Mesendoderm (in vitro differentiated cells): ENCODE results near the gene YKT6.
A peak's percentile ranks its signal among the peaks of the same experiment; 100 is the strongest.

Source experiments
- DNase-seq: peaks from one replicate; pipeline ENCODE4 v3.0.0; 2013
- H2AK5ac ChIP-seq: 2 replicates; pipeline ENCODE4 v1.6.1; 2013; ENCODE audit warnings: low read length, inconsistent platforms
- H2BK120ac ChIP-seq: 2 replicates; pipeline ENCODE4 v1.6.1; 2013; ENCODE audit warnings: low read depth, mild to moderate bottlenecking, low read length, moderate library complexity, mixed read lengths
- H2BK15ac ChIP-seq: replicated peaks from 2 replicates; pipeline ENCODE4 v1.6.1; 2013; ENCODE audit warnings: low read depth, mild to moderate bottlenecking, moderate library complexity
- H2BK5ac ChIP-seq: 2 replicates; pipeline ENCODE4 v1.6.1; 2013; ENCODE audit warnings: low read length, inconsistent platforms
- H3K18ac ChIP-seq: 2 replicates; pipeline ENCODE4 v1.6.1; 2013; ENCODE audit warnings: mild to moderate bottlenecking, low read length, mixed read lengths
- H3K23ac ChIP-seq: one replicate; pipeline ENCODE4 v1.6.1; 2013; ENCODE audit warnings: low read length
- H3K27ac ChIP-seq: 2 replicates; pipeline ENCODE4 v1.5.1; 2013; ENCODE audit warnings: low read depth, mild to moderate bottlenecking, inconsistent platforms, low read length, moderate library complexity
- H3K27me3 ChIP-seq: 2 replicates; pipeline ENCODE4 v1.6.1; 2013; ENCODE audit warnings: low read length, control low read depth, mild to moderate bottlenecking, inconsistent platforms; ENCODE audit not compliant: insufficient read depth, poor library complexity
- H3K36me3 ChIP-seq: 2 replicates; pipeline ENCODE4 v1.6.1; 2013; ENCODE audit warnings: low read length, inconsistent platforms; ENCODE audit not compliant: control insufficient read depth, insufficient read depth
- H3K4ac ChIP-seq: one replicate; pipeline ENCODE4 v1.6.1; 2013; ENCODE audit warnings: low read depth, mild to moderate bottlenecking, low read length, moderate library complexity
- H3K4me1 ChIP-seq: 2 replicates; pipeline ENCODE4 v1.6.1; 2013; ENCODE audit warnings: low read depth, low read length, inconsistent platforms; ENCODE audit not compliant: control insufficient read depth
- H3K4me2 ChIP-seq: 2 replicates; pipeline ENCODE4 v1.6.1; 2013; ENCODE audit warnings: low read length
- H3K4me3 ChIP-seq: 2 replicates; pipeline ENCODE4 v1.5.1; 2013; ENCODE audit warnings: mild to moderate bottlenecking, low read length
- H3K56ac ChIP-seq: one replicate; pipeline ENCODE4 v1.6.1; 2013; ENCODE audit warnings: low read length
- H3K79me1 ChIP-seq: 2 replicates; pipeline ENCODE4 v1.6.1; 2013; ENCODE audit warnings: low read length, inconsistent platforms
- H3K79me2 ChIP-seq: 2 replicates; pipeline ENCODE4 v1.6.1; 2013; ENCODE audit warnings: mild to moderate bottlenecking, low read length; ENCODE audit not compliant: control insufficient read depth, insufficient read depth
- H3K9ac ChIP-seq: 2 replicates; pipeline ENCODE4 v1.6.1; 2013; ENCODE audit warnings: low read length, inconsistent platforms
- H4K5ac ChIP-seq: one replicate; pipeline ENCODE4 v1.6.1; 2013; ENCODE audit warnings: low read length
- H4K8ac ChIP-seq: one replicate; pipeline ENCODE4 v1.6.1; 2013; ENCODE audit warnings: low read depth, mild to moderate bottlenecking, control low read depth, low read length, moderate library complexity
- WGBS: extraction: QIAGEN DNeasy Blood & Tissue Kit; methylation state at CpG from one replicate; pipeline ENCODE4 v1.1.7; 2013; ENCODE audit warnings: low lambda C conversion rate, missing lambda C conversion rate; ENCODE audit not compliant: insufficient coverage; ENCODE audit errors: extremely low coverage; 5-methylcytosine and 5-hydroxymethylcytosine counted together

YKT6 gene

GRCh38 chr7:44184873-44185446 lies 15.8 kb upstream of the YKT6 start:
- WGBS, result no CpG with 5 or more reads among the region's 2 CpGs
- Histone ChIP-seq H3K27ac (no peak overlapping the region), H2BK120ac (no peak overlapping the region)

GRCh38 chr7:44185729-44186128 lies 15.0 kb upstream of the YKT6 start:
- Histone ChIP-seq H3K79me1 (no peaks in the 10 kb centered on the region), H3K9ac (no peak overlapping the region), H3K18ac (no peak overlapping the region), H2AK5ac (no peak overlapping the region), H3K56ac (no peak overlapping the region), H2BK5ac (no peak overlapping the region), H3K4me2 (no peak overlapping the region), H4K5ac (no peak overlapping the region), H2BK15ac (no peak overlapping the region), H3K4me1 (no peaks in the 10 kb centered on the region), H2BK120ac (no peak overlapping the region), H3K4ac (no peak overlapping the region), H3K4me3 (no peak overlapping the region), H3K27me3 (no peaks in the 10 kb centered on the region), H3K36me3 (no peaks in the 10 kb centered on the region), H3K79me2 (no peaks in the 10 kb centered on the region), H3K23ac (no peak overlapping the region), H4K8ac (no peak overlapping the region), H3K27ac (no peak overlapping the region)
- no peak for DNase-seq
- no CpG with 5 or more reads among the region's 5 CpGs for WGBS

More at GRCh38 chr7:44184873-44185446, 15.8 kb upstream of the YKT6 start:
- H4K5ac ChIP-seq, result no peak overlapping the region
- no peak overlapping the region for H3K4me3 ChIP-seq
- H3K4ac ChIP-seq, result no peak overlapping the region
- H2AK5ac ChIP-seq, result no peak overlapping the region
- H2BK15ac ChIP-seq, result no peak overlapping the region
- H3K9ac ChIP-seq, result no peak overlapping the region
- no peak overlapping the region for H3K18ac ChIP-seq
- H3K79me2 ChIP-seq, result no peaks in the 10 kb centered on the region
- no peaks in the 10 kb centered on the region for H3K27me3 ChIP-seq
- H3K4me2 ChIP-seq, result no peak overlapping the region
- no peak for DNase-seq
- no peaks in the 10 kb centered on the region for H3K4me1 ChIP-seq
- no peak overlapping the region for H2BK5ac ChIP-seq
- H3K23ac ChIP-seq, result no peak overlapping the region
- H4K8ac ChIP-seq, result no peak overlapping the region
- no peaks in the 10 kb centered on the region for H3K79me1 ChIP-seq
- H3K36me3 ChIP-seq, result no peaks in the 10 kb centered on the region
- H3K56ac ChIP-seq, result peak overlapping the region; percentile 20

- no peak overlapping the region for H3K18ac ChIP-seq
- H3K79me2 ChIP-seq, result no peaks in the 10 kb centered on the region
- H2BK120ac ChIP-seq, result no peak overlapping the region
- H3K4me1 ChIP-seq, result no peaks in the 10 kb centered on the region
- WGBS, result no CpG with 5 or more reads among the region's 5 CpGs
- H3K9ac ChIP-seq, result no peak overlapping the region
- no peak overlapping the region for H3K4ac ChIP-seq
- H3K36me3 ChIP-seq, result no peaks in the 10 kb centered on the region
- no peak overlapping the region for H3K27ac ChIP-seq
- no peak overlapping the region for H3K4me3 ChIP-seq
- H2BK15ac ChIP-seq, result no peak overlapping the region
- no peak overlapping the region for H3K4me2 ChIP-seq
- H2AK5ac ChIP-seq, result no peak overlapping the region
- no peak for DNase-seq
- no peak overlapping the region for H2BK5ac ChIP-seq
- H3K79me1 ChIP-seq, result no peaks in the 10 kb centered on the region
- no peak overlapping the region for H4K5ac ChIP-seq
- H3K27me3 ChIP-seq, result no peaks in the 10 kb centered on the region
- H3K23ac ChIP-seq, result no peak overlapping the region
- no peak overlapping the region for H4K8ac ChIP-seq
- H3K56ac ChIP-seq, result no peak overlapping the region
Measured at GRCh38 chr7:44186736-44187135, 14.0 kb upstream of the YKT6 start.

GRCh38 chr7:44187636-44188416 lies 13.0 kb upstream of the YKT6 start:
- H3K4me3 ChIP-seq, result no peak overlapping the region
- H3K9ac ChIP-seq, result no peak overlapping the region
- H2BK120ac ChIP-seq, result no peak overlapping the region
- no peak overlapping the region for H3K27ac ChIP-seq
- H3K79me1 ChIP-seq, result no peaks in the 10 kb centered on the region
- no peak overlapping the region for H3K4ac ChIP-seq
- DNase-seq, result no peak
- H3K4me2 ChIP-seq, result no peak overlapping the region
- H2BK15ac ChIP-seq, result no peak overlapping the region
- no CpG with 5 or more reads among the region's 9 CpGs for WGBS
- H3K27me3 ChIP-seq, result no peaks in the 10 kb centered on the region
- no peak overlapping the region for H4K8ac ChIP-seq
- H2BK5ac ChIP-seq, result no peak overlapping the region
- no peak overlapping the region for H3K18ac ChIP-seq
- no peaks in the 10 kb centered on the region for H3K79me2 ChIP-seq
- no peaks in the 10 kb centered on the region for H3K36me3 ChIP-seq
- H3K56ac ChIP-seq, result no peak overlapping the region
- H2AK5ac ChIP-seq, result no peak overlapping the region
- no peaks in the 10 kb centered on the region for H3K4me1 ChIP-seq
- H3K23ac ChIP-seq, result no peak overlapping the region
- no peak overlapping the region for H4K5ac ChIP-seq

GRCh38 chr7:44188480-44189225 lies 12.1 kb upstream of the YKT6 start:
- no peak overlapping the region for H2AK5ac ChIP-seq
- no CpG with 5 or more reads among the region's 16 CpGs for WGBS
- H2BK15ac ChIP-seq, result no peak overlapping the region
- H2BK5ac ChIP-seq, result no peak overlapping the region
- no peak overlapping the region for H3K4me2 ChIP-seq
- H4K8ac ChIP-seq, result no peak overlapping the region
- no peaks in the 10 kb centered on the region for H3K27me3 ChIP-seq
- no peak overlapping the region for H3K4ac ChIP-seq
- no peak overlapping the region for H3K18ac ChIP-seq
- no peak overlapping the region for H3K56ac ChIP-seq
- no peaks in the 10 kb centered on the region for H3K79me1 ChIP-seq
- H3K27ac ChIP-seq, result no peak overlapping the region
- H3K79me2 ChIP-seq, result no peaks in the 10 kb centered on the region
- H3K4me3 ChIP-seq, result no peak overlapping the region
- H3K9ac ChIP-seq, result no peak overlapping the region
- no peak for DNase-seq
- H3K4me1 ChIP-seq, result no peaks in the 10 kb centered on the region
- H3K36me3 ChIP-seq, result no peaks in the 10 kb centered on the region
- no peak overlapping the region for H4K5ac ChIP-seq
- H3K23ac ChIP-seq, result no peak overlapping the region
- H2BK120ac ChIP-seq, result no peak overlapping the region
